Astrocyte (in vitro differentiated cells and primary cell): ENCODE results near the gene ENTREP1. TPM values are rescaled to one million over a fixed set of nuclear protein-coding genes. Genes with fewer than 3 reads are reported as not detected.

ENCODE experiments used
- DNase-seq: peaks from one replicate; pipeline ENCODE4 v3.0.0-alpha.2; 2010; ENCODE audit warnings: low read depth
- FAIRE-seq: peaks from 2 replicates; lab custom pipeline; 2011; peaks lifted over from hg19 to GRCh38; lab: Jason Lieb, UNC
- H2AFZ ChIP-seq: 2 replicates; pipeline ENCODE4 v1.6.0; 2012; ENCODE audit warnings: low read depth, low read length, inconsistent platforms
- H3K27ac ChIP-seq: 2 replicates; pipeline ENCODE4 v1.5.1; 2011; ENCODE audit warnings: low read depth, low read length, inconsistent platforms
- H3K27me3 ChIP-seq: 2 replicates; pipeline ENCODE4 v1.6.0; 2011; ENCODE audit warnings: low read length, inconsistent platforms; ENCODE audit not compliant: insufficient read depth
- H3K36me3 ChIP-seq: 2 replicates; pipeline ENCODE4 v1.5.1; 2011; ENCODE audit warnings: low read length, inconsistent platforms; ENCODE audit not compliant: insufficient read depth
- H3K4me1 ChIP-seq: 2 replicates; pipeline ENCODE4 v1.5.1; 2011; ENCODE audit warnings: low read length, inconsistent platforms; ENCODE audit not compliant: insufficient read depth
- H3K4me2 ChIP-seq: 2 replicates; pipeline ENCODE4 v1.6.0; 2012; ENCODE audit warnings: low read length, inconsistent platforms
- H3K4me3 ChIP-seq: 2 replicates; pipeline ENCODE4 v1.5.1; 2011; ENCODE audit warnings: low read depth, mild to moderate bottlenecking, low read length, inconsistent platforms; ENCODE audit not compliant: insufficient read depth
- H3K79me2 ChIP-seq: 2 replicates; pipeline ENCODE4 v1.6.0; 2012; ENCODE audit warnings: mild to moderate bottlenecking, low read length, inconsistent platforms; ENCODE audit not compliant: insufficient read depth
- H3K9ac ChIP-seq: 2 replicates; pipeline ENCODE4 v1.6.0; 2012; ENCODE audit warnings: mild to moderate bottlenecking, low read length, inconsistent platforms
- H3K9me3 ChIP-seq: 2 replicates; pipeline ENCODE4 v1.5.1; 2012; ENCODE audit warnings: low read depth, mild to moderate bottlenecking, low read length, inconsistent platforms; ENCODE audit not compliant: insufficient read depth
- H4K20me1 ChIP-seq: 2 replicates; pipeline ENCODE4 v1.6.0; 2012; ENCODE audit warnings: low read length, inconsistent platforms; ENCODE audit not compliant: insufficient read depth
- H3K27ac Mint-ChIP-seq: one replicate; pipeline ENCODE4 v1.8.0; 2021; ENCODE audit warnings: mild to moderate bottlenecking, mixed read lengths; ENCODE audit not compliant: unreplicated experiment
- H3K27me3 Mint-ChIP-seq: one replicate; pipeline ENCODE4 v1.8.0; 2021; ENCODE audit warnings: low read depth, mixed read lengths; ENCODE audit not compliant: unreplicated experiment
- H3K36me3 Mint-ChIP-seq: one replicate; pipeline ENCODE4 v1.8.0; 2021; ENCODE audit warnings: low read depth, mixed read lengths; ENCODE audit not compliant: unreplicated experiment
- H3K4me1 Mint-ChIP-seq: one replicate; pipeline ENCODE4 v1.8.0; 2021; ENCODE audit warnings: low read depth, mixed read lengths; ENCODE audit not compliant: unreplicated experiment
- H3K4me3 Mint-ChIP-seq: one replicate; pipeline ENCODE4 v1.8.0; 2021; ENCODE audit warnings: mild to moderate bottlenecking, moderate library complexity, mixed read lengths; ENCODE audit not compliant: unreplicated experiment
- H3K9me3 Mint-ChIP-seq: one replicate; pipeline ENCODE4 v1.8.0; 2021; ENCODE audit warnings: mild to moderate bottlenecking, mixed read lengths; ENCODE audit not compliant: unreplicated experiment
- CTCF ChIP-seq: IDR thresholded peaks from 2 replicates; pipeline ENCODE4 v1.5.1; 2011; ENCODE audit warnings: low read depth, mild to moderate bottlenecking, inconsistent platforms, low read length, moderate library complexity; ENCODE audit not compliant: insufficient read depth
- EZH2 ChIP-seq: IDR thresholded peaks from 2 replicates; pipeline ENCODE4 v1.6.1; 2012; ENCODE audit warnings: mild to moderate bottlenecking, low read length, inconsistent platforms; ENCODE audit not compliant: insufficient read depth
- total RNA-seq: library from RNA; stranded (reverse); gene quantifications from 2 replicates; pipeline ENCODE4 v1.2.1, GENCODE V29; 2021

The ENTREP1 gene
- total RNA-seq, 1 donor from 2014 or later = 3.4 TPM

- no peaks in the 10 kb centered on the region for H3K27me3 ChIP-seq
- FAIRE-seq (peak; percentile 96), DNase-seq (peak; percentile 94)
- Mint-ChIP-seq H3K27ac (peak overlapping the region; percentile 37), H3K4me3 (no peak overlapping the region), H3K9me3 (no peaks in the 10 kb centered on the region), H3K4me1 (peaks cover 46% of the 10 kb centered on the region), H3K36me3 (no peaks in the 10 kb centered on the region), H3K27me3 (no peaks in the 10 kb centered on the region)
- H3K27ac ChIP-seq = peak overlapping the region; percentile 37
- no peaks in the 10 kb centered on the region for H3K36me3 ChIP-seq
- H3K4me2 ChIP-seq = peak overlapping the region; percentile 72
- H3K4me1 ChIP-seq = peaks cover 36% of the 10 kb centered on the region
- H3K79me2 ChIP-seq = no peaks in the 10 kb centered on the region
- TF ChIP-seq CTCF (no peak), EZH2 (no peak)
- no peaks in the 10 kb centered on the region for H4K20me1 ChIP-seq
- H3K9me3 ChIP-seq = no peaks in the 10 kb centered on the region
- peak overlapping the region; percentile 9 for H3K4me3 ChIP-seq
- no peak overlapping the region for H3K9ac ChIP-seq
- H2AFZ ChIP-seq = peak overlapping the region; percentile 6
Measured at GRCh38 chr9:69376651-69377050, 51.6 kb downstream of the ENTREP1 start.

- Mint-ChIP-seq H3K4me3 (no peak overlapping the region), H3K9me3 (no peaks in the 10 kb centered on the region), H3K4me1 (peaks cover 49% of the 10 kb centered on the region), H3K27ac (peak overlapping the region; percentile 13), H3K36me3 (no peaks in the 10 kb centered on the region), H3K27me3 (no peaks in the 10 kb centered on the region)
- FAIRE-seq (no peak), DNase-seq (no peak)
- H3K36me3 ChIP-seq = no peaks in the 10 kb centered on the region
- TF ChIP-seq EZH2 (no peak), CTCF (no peak)
- H3K27ac ChIP-seq = no peak overlapping the region
- H3K4me1 ChIP-seq = peaks cover 36% of the 10 kb centered on the region
- no peaks in the 10 kb centered on the region for H4K20me1 ChIP-seq
- no peaks in the 10 kb centered on the region for H3K9me3 ChIP-seq
- H3K79me2 ChIP-seq = no peaks in the 10 kb centered on the region
- H3K4me3 ChIP-seq = no peak overlapping the region
- no peak overlapping the region for H2AFZ ChIP-seq
- H3K27me3 ChIP-seq = no peaks in the 10 kb centered on the region
- H3K9ac ChIP-seq = no peak overlapping the region
- peak overlapping the region; percentile 72 for H3K4me2 ChIP-seq
Measured at GRCh38 chr9:69377291-69377690, 52.3 kb downstream of the ENTREP1 start.

GRCh38 chr9:69377981-69378380 lies 53.0 kb downstream of the ENTREP1 start:
- H2AFZ ChIP-seq = no peak overlapping the region
- H3K4me2 ChIP-seq = no peak overlapping the region
- TF ChIP-seq CTCF = no peak
- TF ChIP-seq EZH2 = no peak
- no peaks in the 10 kb centered on the region for H3K36me3 ChIP-seq
- no peaks in the 10 kb centered on the region for H3K9me3 Mint-ChIP-seq
- no peaks in the 10 kb centered on the region for H3K27me3 Mint-ChIP-seq
- DNase-seq (no peak), FAIRE-seq (no peak)
- H3K36me3 Mint-ChIP-seq = no peaks in the 10 kb centered on the region
- H3K27me3 ChIP-seq = no peaks in the 10 kb centered on the region
- H3K4me3 ChIP-seq = no peak overlapping the region
- H3K27ac ChIP-seq = no peak overlapping the region
- H3K4me3 Mint-ChIP-seq = no peak overlapping the region
- no peak overlapping the region for H3K9ac ChIP-seq
- peaks cover 36% of the 10 kb centered on the region for H3K4me1 ChIP-seq
- H4K20me1 ChIP-seq = no peaks in the 10 kb centered on the region
- no peak overlapping the region for H3K27ac Mint-ChIP-seq
- no peaks in the 10 kb centered on the region for H3K9me3 ChIP-seq
- H3K4me1 Mint-ChIP-seq = peaks cover 49% of the 10 kb centered on the region
- no peaks in the 10 kb centered on the region for H3K79me2 ChIP-seq
